IPS DF 4.7 (cell line): ENCODE measurements around the gene KAZN.

Experiments
- DNase-seq: peaks from one replicate; pipeline ENCODE4 v3.0.0-alpha.2; 2013; ENCODE audit warnings: low spot score; ENCODE audit errors: extremely low read depth

KAZN gene

GRCh38 chr1:14878951-14879350 is 280.5 kb downstream of the KAZN start:
- DNase-seq = no peak

DNA sequence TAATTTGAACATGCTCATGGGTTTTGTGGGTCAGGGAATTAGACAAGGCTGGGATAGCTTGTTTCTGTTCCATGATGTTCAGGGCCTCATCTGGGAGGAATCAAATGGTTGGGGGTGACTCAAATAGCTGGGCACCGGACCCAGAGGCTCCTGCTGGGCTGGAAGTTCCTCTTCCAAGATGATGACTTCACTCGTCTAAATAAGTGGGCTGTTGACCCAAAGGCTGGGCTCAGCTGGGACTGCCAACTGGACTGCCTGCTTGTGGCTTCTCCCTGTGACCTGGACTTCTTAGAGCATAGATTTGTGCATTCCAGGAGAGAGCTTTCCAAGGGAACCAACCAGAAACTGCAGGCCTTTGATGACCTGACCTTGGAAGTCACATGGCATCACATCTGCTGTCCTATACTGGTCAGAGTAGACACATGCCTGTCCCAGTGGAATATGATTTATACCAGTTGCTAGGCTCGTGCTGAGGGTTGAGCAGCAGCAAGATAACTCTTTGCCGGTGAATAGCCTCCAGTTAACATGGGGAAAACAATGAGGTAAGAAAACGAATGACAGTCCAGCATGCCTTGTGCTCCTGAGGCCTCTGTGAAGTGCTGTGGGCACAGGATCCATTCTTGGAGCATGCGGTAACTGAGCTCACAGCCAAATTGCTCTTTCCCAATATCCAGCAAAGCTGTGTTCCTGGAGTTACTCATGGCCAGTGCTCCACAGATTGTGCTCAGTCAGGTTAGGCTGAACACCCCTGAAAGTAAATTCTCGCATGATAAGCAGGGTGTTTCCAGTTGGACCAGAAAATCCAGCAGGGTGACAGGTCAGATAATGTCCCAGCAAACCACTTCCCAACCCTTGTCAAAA is 282.2 kb downstream of the KAZN start:
- DNase-seq = no peak

GRCh38 chr1:14881775-14882672 is 283.5 kb downstream of the KAZN start:
- DNase-seq = no peak

- DNase-seq = no peak
Measured at GRCh38 chr1:14884614-14885175, 286.2 kb downstream of the KAZN start.

DNA sequence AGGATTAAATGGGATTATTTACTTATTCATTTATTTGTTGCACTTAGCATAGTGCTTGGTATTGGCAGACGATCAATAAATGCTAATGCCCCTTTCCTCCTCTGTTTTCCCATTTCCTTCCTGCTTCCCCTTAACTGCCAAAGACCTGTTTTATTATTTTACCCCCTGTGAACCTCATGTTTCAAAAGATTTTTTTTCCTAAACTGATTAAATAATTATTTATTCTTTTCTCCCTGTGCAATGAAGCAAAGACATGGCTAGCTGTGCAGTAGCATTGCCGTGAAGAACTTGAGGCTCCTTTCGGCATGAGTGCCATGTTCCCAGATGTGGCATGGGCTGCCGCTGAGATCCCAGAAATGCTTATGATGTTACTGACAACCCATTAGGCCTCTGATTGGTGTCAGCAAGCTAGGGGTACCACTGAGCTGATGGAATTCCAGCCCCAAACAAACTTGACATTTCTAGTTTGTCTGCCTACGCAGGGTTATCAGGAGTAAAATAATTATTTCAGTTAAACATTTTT is 288.6 kb downstream of the KAZN start:
- DNase-seq = no peak

DNA sequence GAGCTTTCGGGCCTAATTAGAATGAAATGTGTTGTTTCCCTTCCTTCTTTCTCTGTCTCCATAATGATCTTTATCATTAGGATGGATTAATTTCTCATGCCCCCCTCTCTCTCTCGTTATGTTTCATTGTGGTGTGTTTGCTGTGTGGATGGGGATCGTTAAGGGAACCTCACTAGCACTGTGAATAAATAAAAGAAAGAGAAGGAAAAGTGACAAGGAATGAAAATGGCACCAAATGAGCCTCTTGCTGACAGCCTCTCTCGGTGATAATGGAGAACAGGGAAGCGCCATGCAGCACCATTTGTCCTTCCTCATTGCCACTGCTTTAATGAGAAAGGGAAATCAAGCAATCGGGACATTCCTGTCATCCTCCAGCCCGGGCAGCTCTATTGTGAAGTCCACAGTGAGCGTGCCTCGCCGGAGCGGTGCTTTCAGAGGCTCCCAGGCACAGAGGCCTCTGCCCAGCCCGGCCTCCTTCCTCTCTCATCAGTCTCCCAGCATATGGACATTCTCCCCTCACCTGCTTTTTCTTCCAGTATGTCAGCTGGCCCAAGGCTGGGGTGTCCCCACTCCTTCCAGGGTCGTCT is 289.4 kb downstream of the KAZN start:
- no peak for DNase-seq

DNA sequence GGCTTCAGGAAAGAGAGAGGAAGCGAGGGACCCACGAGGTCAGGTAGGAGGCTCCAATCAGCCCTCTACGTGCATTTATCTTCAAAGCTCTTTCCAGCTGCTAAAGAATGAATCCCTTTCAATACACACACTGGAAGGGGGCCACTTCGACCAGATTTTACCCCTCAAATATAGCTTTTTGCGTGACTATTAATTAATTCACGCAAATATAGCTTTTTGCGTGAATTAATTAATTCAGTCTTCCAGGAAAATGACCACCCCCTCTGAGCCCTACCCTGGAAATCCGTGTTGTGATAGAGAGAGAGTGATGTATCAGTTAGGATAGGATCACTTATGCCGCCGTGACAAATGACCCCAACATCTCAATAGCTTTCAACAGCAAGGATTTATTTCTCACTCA is 289.9 kb downstream of the KAZN start:
- DNase-seq = no peak

DNA sequence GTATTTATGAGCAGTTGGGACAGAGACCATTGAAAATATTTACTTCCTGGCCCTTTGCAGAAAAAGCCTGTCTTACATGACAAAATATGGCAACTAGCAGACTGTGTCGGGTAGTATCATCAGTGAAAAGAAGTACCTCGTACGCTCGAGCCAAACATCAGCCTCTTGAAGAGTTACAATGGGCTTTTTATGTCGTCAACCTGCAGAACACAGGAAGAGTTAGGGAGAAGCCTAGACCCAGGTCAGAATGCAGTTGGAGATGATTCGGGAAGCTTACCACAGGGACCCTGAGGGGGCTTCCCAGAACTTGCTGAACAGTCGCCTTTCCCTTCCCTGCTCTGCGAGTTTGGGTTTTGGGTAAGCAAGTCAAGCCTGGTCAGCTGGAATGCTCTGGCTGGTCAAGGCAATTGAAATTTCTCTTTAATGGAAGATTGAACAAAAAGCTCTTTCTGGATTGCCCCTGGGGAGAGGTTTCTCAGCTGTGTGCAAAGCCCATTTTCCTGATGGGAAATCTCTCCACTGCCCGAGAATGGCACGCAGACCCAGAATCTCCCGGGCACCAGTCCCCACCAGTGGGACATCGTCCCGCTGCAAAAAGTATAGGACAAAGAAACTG is 291.4 kb downstream of the KAZN start:
- no peak for DNase-seq

DNA sequence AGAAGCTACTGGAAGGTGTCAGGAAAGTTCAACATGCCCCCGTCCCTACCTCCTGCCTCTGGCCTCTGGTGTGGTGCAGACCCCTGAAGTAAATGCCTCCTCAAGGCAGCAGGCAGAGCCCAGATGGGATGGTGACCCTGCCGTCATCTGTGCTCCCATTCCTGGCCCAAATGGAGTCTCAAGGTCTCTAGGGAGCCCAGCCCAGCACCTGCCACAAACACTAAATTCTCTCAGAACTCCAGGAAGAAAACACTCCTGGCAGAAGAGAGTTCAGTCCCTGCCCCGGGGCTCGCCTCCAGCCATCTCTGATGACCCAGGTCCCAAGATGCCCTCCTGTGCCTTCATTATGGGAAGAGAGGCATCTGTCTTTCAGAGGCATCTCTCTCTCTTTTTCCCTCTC is 293.5 kb downstream of the KAZN start:
- DNase-seq = no peak

DNA sequence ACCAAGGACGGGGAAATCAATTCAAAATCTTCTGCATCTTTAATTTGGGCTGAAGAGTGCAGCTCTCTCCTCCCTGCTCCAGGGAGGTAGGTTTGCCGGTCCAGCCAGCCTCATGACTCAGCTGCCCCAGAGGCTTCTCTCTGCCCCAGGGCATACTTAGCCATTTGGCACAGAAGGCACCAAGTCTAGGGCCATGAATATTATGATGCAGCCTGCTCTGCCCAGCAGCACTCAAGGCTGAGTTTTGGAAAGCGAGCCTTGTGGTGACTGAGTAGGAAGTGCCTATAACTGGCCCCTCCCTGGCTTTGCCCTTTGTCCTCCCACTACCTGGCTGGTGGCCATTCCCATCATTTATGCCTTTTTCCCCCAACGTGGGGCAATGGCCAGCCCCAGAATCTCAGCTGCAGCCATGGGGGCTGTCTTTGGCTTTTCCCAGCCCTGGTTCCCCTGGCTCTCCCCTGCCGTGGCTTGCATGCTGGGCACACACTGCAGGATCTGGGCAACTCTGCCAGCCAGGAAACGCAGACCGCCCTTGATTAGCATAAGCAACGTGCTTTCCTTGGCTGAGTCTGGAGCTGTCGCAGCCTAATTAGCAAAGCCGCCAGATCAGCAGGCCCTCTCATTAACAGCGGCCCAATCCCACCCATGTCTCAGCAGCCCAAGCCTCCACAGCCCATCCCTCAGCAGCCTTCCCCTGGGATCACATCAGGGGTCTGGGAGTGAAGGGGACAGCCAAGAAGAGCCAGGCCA is 296.5 kb downstream of the KAZN start:
- DNase-seq = no peak

DNA sequence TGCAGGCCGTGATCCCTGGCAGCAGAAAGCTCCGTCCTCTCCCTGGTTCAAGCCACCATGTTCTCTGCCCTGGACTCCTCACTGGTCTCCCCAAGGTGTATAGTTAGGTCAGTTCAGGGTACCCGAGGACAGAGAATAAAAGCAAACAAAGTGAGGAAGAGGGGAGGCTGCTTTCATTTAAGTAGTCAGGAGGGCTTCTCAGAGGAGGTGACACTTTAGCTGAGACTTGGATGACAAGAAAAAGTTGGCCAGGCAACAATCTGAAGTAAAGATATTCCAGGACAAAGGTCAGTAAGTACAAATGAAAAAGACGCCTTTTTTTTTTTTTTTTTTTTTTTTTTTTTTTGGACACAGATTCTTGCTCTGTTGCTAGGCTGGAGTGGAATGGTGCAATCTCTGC is 297.2 kb downstream of the KAZN start:
- no peak for DNase-seq

- no peak for DNase-seq
Measured at GRCh38 chr1:14896381-14897079, 298.0 kb downstream of the KAZN start.

DNA sequence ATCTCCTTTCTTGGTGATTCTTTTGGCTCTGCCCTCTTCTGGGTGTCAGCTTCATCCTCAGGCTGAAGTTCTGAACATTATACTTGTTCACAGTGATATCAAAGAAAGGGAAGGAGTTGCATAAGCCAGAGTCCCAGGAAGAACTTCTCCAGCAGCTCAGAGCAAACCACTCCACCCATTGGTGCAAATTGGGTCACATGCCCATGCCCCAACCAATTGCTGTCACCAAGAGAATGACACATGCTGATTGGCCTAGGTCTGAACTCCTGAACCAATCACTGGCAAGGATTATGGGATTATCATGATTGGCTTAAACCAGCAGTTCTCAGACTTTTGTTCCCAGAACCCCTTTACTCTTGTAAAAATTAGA is 298.6 kb downstream of the KAZN start:
- DNase-seq = no peak

- DNase-seq = no peak
Measured at GRCh38 chr1:14897547-14897946, 299.1 kb downstream of the KAZN start.

GRCh38 chr1:14897997-14898645 is 299.6 kb downstream of the KAZN start:
- DNase-seq = no peak

DNA sequence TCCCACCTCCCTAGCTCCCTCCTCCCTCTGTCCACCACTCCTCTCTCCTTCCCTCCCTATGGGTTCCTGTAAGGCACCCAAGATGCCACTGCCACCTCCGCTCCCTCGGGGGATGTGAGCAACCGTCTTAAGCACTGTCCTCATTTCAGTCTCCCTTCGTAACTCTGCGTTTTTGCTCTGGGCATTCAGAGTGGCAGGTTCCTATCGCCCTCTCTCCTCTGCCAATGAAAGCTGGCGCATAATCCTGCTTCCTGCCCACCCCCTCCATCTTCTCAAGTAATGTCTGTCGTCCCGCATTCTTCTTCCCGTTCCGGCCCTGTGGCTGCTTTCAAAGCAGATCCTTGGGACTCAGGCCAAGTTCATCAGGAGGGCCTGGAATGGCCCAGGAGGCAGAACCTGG is 301.2 kb downstream of the KAZN start:
- no peak for DNase-seq

GRCh38 chr1:14901371-14901954 is 303.0 kb downstream of the KAZN start:
- no peak for DNase-seq

- DNase-seq = no peak
Measured at GRCh38 chr1:14903922-14904321, 305.4 kb downstream of the KAZN start.

- no peak for DNase-seq
Measured at GRCh38 chr1:14906665-14907064, 308.2 kb downstream of the KAZN start.
